Omental fat pad (tissue), 4 donors: ENCODE measurements around the gene ADAM11. TPM values are rescaled to one million over a fixed set of nuclear protein-coding genes. Genes with fewer than 3 reads are reported as not detected.

ENCODE experiments used
- ATAC-seq: fragments of 150-250 bp; one replicate; pipeline ENCODE4 v1.9.1; 2016; ENCODE audit warnings: mild to moderate bottlenecking, moderate library complexity; ENCODE audit not compliant: low FRiP score
- DNase-seq: peaks from one replicate; pipeline ENCODE4 v3.0.0-alpha.2; 2019; ENCODE audit warnings: low spot score
- CTCF ChIP-seq, 3 donors: fragments of 450-650 bp; IDR thresholded peaks; one replicate each; pipeline ENCODE4 v1.5.1; 2016 to 2017; ENCODE audit warnings: antibody characterized with exemption in 3 of 3, mild to moderate bottlenecking in 3 of 3, moderate library complexity in 2 of 3
- total RNA-seq, 4 donors: library from RNA; depleted of rRNA; stranded (reverse); fragments of >200 nt; gene quantifications; one replicate each; pipeline ENCODE4 v1.1.0, GENCODE V29; 2016

ADAM11 gene
- total RNA-seq, 4 donors from 2014 or later: 0.19 to 0.72 (median 0.50) TPM

GRCh38 chr17:44792276-44792675 lies 33.5 kb downstream of the ADAM11 start:
- TF ChIP-seq CTCF (IDR thresholded peaks at IDR 0.05): no peak
- DNase-seq: no peak
- ATAC-seq: no peak

- TF ChIP-seq CTCF (IDR thresholded peaks at IDR 0.05): no peak
- DNase-seq (no peak), ATAC-seq (no peak)
Observed at GRCh38 chr17:44793885-44794842, 35.4 kb downstream of the ADAM11 start.

- ATAC-seq: peak; percentile 44
- DNase-seq: no peak
- TF ChIP-seq CTCF (IDR thresholded peaks at IDR 0.05): no peak
Observed at GRCh38 chr17:44794851-44795413, 36.1 kb downstream of the ADAM11 start.

- no peak for ATAC-seq
- no peak for TF ChIP-seq CTCF (IDR thresholded peaks at IDR 0.05)
- DNase-seq: no peak
Observed at GRCh38 chr17:44795421-44795820, 36.6 kb downstream of the ADAM11 start.

GRCh38 chr17:44795928-44796327 lies 37.1 kb downstream of the ADAM11 start:
- DNase-seq (no peak), ATAC-seq (no peak)
- no peak for TF ChIP-seq CTCF (IDR thresholded peaks at IDR 0.05)

- no peak for TF ChIP-seq CTCF (IDR thresholded peaks at IDR 0.05)
- no peak for ATAC-seq
- no peak for DNase-seq
Observed at GRCh38 chr17:44796731-44797130, 37.9 kb downstream of the ADAM11 start.
